HCT116 (cell line): Measurements from ENCODE around the gene CCDC197. TPM values are rescaled to one million over a fixed set of nuclear protein-coding genes. Genes with fewer than 3 reads are reported as not detected.

Experiments
- ATAC-seq: fragments of 200-7000 bp; cut with Tn5 transposase; 2 replicates; pipeline ENCODE4 v1.9.1; 2020; ENCODE audit warnings: mild to moderate bottlenecking, moderate library complexity
- BruUV-seq: library from RNA; stranded (reverse); fragments of 400-500 nt; replicated peaks from 2 replicates; lab custom pipeline; 2021; lab: Mats Ljungman, UMichigan
- CTCF ChIA-PET: fragments of 300-600 bp; sonication (Branson Sonifier 250); formaldehyde crosslinking; loops from one replicate; lab custom pipeline; 2021; ENCODE audit warnings: antibody characterized with exemption; lab: Charles Lee
- POLR2A ChIA-PET: fragments of 300-600, 350-600 bp; sonication (Branson Sonifier 250); formaldehyde crosslinking; loops from one replicate; lab custom pipeline; 2021; ENCODE audit warnings: antibody characterized with exemption; lab: Charles Lee
- RAD21 ChIA-PET, 2 experiments: fragments of 300-600 bp; sonication (Branson Sonifier 250); formaldehyde crosslinking; loops; one replicate each; lab custom pipeline; 2023; ENCODE audit warnings: low total read pairs in 2 of 2; ENCODE audit not compliant: uncharacterized antibody in 2 of 2, unreplicated experiment in 2 of 2, low non-redundant PET in 1 of 2; lab: Charles Lee
- DNase-seq: peaks from one replicate; pipeline ENCODE4 v3.0.0-alpha.2; 2010; ENCODE audit warnings: low read depth, low spot score
- H2AFZ ChIP-seq: fragments of 200-600 bp; shearing (Covaris generic), sonication (generic); 2 replicates; pipeline ENCODE4 v1.6.1; 2017; ENCODE audit warnings: low read depth, mixed run types, mixed read lengths, antibody characterized with exemption, low read length; ENCODE audit not compliant: poor library complexity, severe bottlenecking
- H3K27ac ChIP-seq: 2 replicates; pipeline ENCODE4 v1.5.1; 2012; ENCODE audit warnings: low read depth, low read length
- H3K27me3 ChIP-seq: fragments of 200-600 bp; sonication (generic); 2 replicates; pipeline ENCODE4 v1.6.1; 2016; ENCODE audit warnings: mixed run types, low read length, mixed read lengths; ENCODE audit not compliant: insufficient read depth
- H3K36me3 ChIP-seq, 2 experiments: fragments of 200-500 bp in 1 of 2; fragments of 200-600 bp in 1 of 2; sonication (Bioruptor generic) in 1 of 2; sonication (generic) in 1 of 2; 2 replicates each; pipeline versions ENCODE4 v1.5.1 to v1.6.1; 2014 to 2016; ENCODE audit warnings: low read length in 2 of 2, inconsistent platforms in 1 of 2, mixed read lengths in 1 of 2, mixed run types in 1 of 2; ENCODE audit not compliant: insufficient read depth in 2 of 2, control insufficient read depth in 1 of 2
- H3K4me1 ChIP-seq, 2 experiments: fragments of 200-600 bp in 1 of 2; sonication (generic) in 1 of 2; 2 replicates each; pipeline versions ENCODE4 v1.5.1 to v1.6.1; 2012 to 2017; ENCODE audit warnings: low read length in 2 of 2, inconsistent platforms in 1 of 2, mild to moderate bottlenecking in 1 of 2, mixed read lengths in 1 of 2, mixed run types in 1 of 2, moderate library complexity in 1 of 2; ENCODE audit not compliant: insufficient read depth in 2 of 2, control insufficient read depth in 1 of 2
- H3K4me2 ChIP-seq: fragments of 200-600 bp; sonication (generic); 2 replicates; pipeline ENCODE4 v1.6.1; 2017; ENCODE audit warnings: mixed run types, low read length, mixed read lengths
- H3K4me3 ChIP-seq, 2 experiments: fragments of 200-600 bp in 1 of 2; sonication (generic) in 1 of 2; replicated peaks in 1 of 2; 2 replicates each; pipeline ENCODE4 v1.5.1; 2011 to 2016; ENCODE audit warnings: low read length in 2 of 2, control low read depth in 1 of 2, low read depth in 1 of 2, mild to moderate bottlenecking in 1 of 2, mixed read lengths in 1 of 2, mixed run types in 1 of 2
- H3K79me2 ChIP-seq: fragments of 200-600 bp; sonication (generic); 2 replicates; pipeline ENCODE4 v1.6.1; 2017; ENCODE audit warnings: mild to moderate bottlenecking, mixed run types, low read length, moderate library complexity, mixed read lengths; ENCODE audit not compliant: insufficient read depth
- H3K9ac ChIP-seq: fragments of 200-600 bp; sonication (generic); 2 replicates; pipeline ENCODE4 v1.6.1; 2016; ENCODE audit warnings: low read length, mixed read lengths
- H3K9me2 ChIP-seq: fragments of 200-600 bp; sonication (generic), shearing (Covaris generic); 2 replicates; pipeline ENCODE4 v1.6.1; 2017; ENCODE audit warnings: mixed run types, mild to moderate bottlenecking, moderate library complexity; ENCODE audit not compliant: insufficient read depth
- H3K9me3 ChIP-seq, 2 experiments: fragments of 200-500 bp in 1 of 2; fragments of 200-600 bp in 1 of 2; sonication (Bioruptor generic) in 1 of 2; sonication (generic) in 1 of 2; 2 replicates each; pipeline ENCODE4 v1.6.1; 2014 to 2017; ENCODE audit warnings: low read length in 2 of 2, mixed read lengths in 2 of 2, inconsistent platforms in 1 of 2, low read depth in 1 of 2, mild to moderate bottlenecking in 1 of 2, mixed run types in 1 of 2, moderate library complexity in 1 of 2; ENCODE audit not compliant: control insufficient read depth in 1 of 2, insufficient read depth in 1 of 2
- H4K20me1 ChIP-seq: fragments of 200-600 bp; sonication (generic), shearing (Covaris generic); 2 replicates; pipeline ENCODE4 v1.6.1; 2017; ENCODE audit warnings: mixed run types, mild to moderate bottlenecking, moderate library complexity; ENCODE audit not compliant: insufficient read depth
- ATF3 ChIP-seq: IDR thresholded peaks from 2 replicates; pipeline ENCODE4 v1.6.1; 2012
- CBX3 ChIP-seq: IDR thresholded peaks from 2 replicates; pipeline ENCODE4 v1.6.1; 2012; ENCODE audit warnings: low read depth
- CEBPB ChIP-seq: IDR thresholded peaks from 2 replicates; pipeline ENCODE4 v1.6.1; 2012; ENCODE audit warnings: low read depth
- EGR1 ChIP-seq: IDR thresholded peaks from 2 replicates; pipeline ENCODE4 v1.6.1; 2012; ENCODE audit warnings: low read depth
- ELF1 ChIP-seq: IDR thresholded peaks from 2 replicates; pipeline ENCODE4 v1.6.1; 2012; ENCODE audit warnings: low read depth, borderline replicate concordance
- EZH2 ChIP-seq: fragments of 200-600 bp; sonication (generic); IDR thresholded peaks from 2 replicates; pipeline ENCODE4 v1.6.1; 2017; ENCODE audit warnings: antibody characterized with exemption, mixed run types
- EZH2phosphoT487 ChIP-seq: fragments of 200-600 bp; IDR thresholded peaks from 2 replicates; pipeline ENCODE4 v1.6.1; 2018; ENCODE audit warnings: antibody characterized with exemption, borderline replicate concordance
- MAX ChIP-seq: IDR thresholded peaks from 2 replicates; pipeline ENCODE4 v1.6.1; 2012
- POLR2A ChIP-seq: IDR thresholded peaks from 2 replicates; pipeline ENCODE4 v1.7.0; 2011; ENCODE audit warnings: borderline replicate concordance; ENCODE audit not compliant: insufficient read depth, insufficient read length; ENCODE audit errors: extremely low read depth
- POLR2AphosphoS5 ChIP-seq: IDR thresholded peaks from 2 replicates; pipeline ENCODE4 v1.6.1; 2011; ENCODE audit warnings: mild to moderate bottlenecking, low read depth, low read length, moderate library complexity
- RAD21 ChIP-seq: IDR thresholded peaks from 2 replicates; pipeline ENCODE4 v1.6.1; 2012; ENCODE audit warnings: low read depth, mild to moderate bottlenecking
- REST ChIP-seq: IDR thresholded peaks from 2 replicates; pipeline ENCODE4 v1.6.1; 2012; ENCODE audit warnings: low read depth
- SRF ChIP-seq: IDR thresholded peaks from 2 replicates; pipeline ENCODE4 v1.6.1; 2012; ENCODE audit warnings: low read depth
- TCF7L2 ChIP-seq: IDR thresholded peaks from 2 replicates; pipeline ENCODE4 v1.7.0; 2011; ENCODE audit warnings: borderline replicate concordance, inconsistent platforms; ENCODE audit not compliant: insufficient read depth, insufficient read length; ENCODE audit errors: extremely low read depth
- YY1 ChIP-seq: IDR thresholded peaks from 2 replicates; pipeline ENCODE4 v1.6.1; 2011; ENCODE audit warnings: low read length, low read depth, moderate library complexity, mild to moderate bottlenecking; ENCODE audit not compliant: insufficient replicate concordance; ENCODE audit errors: extremely low read depth
- ZBTB33 ChIP-seq: IDR thresholded peaks from 2 replicates; pipeline ENCODE4 v1.6.1; 2011; ENCODE audit warnings: mild to moderate bottlenecking, low read length, moderate library complexity; ENCODE audit not compliant: insufficient replicate concordance; ENCODE audit errors: extremely low read depth
- ZNF274 ChIP-seq: fragments of 200-500 bp; sonication (Bioruptor generic); IDR thresholded peaks from 2 replicates; pipeline ENCODE4 v1.6.1; 2014; ENCODE audit warnings: mild to moderate bottlenecking, low read depth, low read length, inconsistent platforms
- intact Hi-C: fragments of 100-400 bp; cut with micrococcal nuclease; formaldehyde crosslinking; loops from 2 replicates; pipeline ENCODE4 v1.10.0; 2022
- total RNA-seq: library from RNA; stranded (reverse); gene quantifications from one replicate; pipeline ENCODE4 v1.2.1, GENCODE V29; 2021; ENCODE audit not compliant: unreplicated experiment

Gene CCDC197
- total RNA-seq, 1 experiment from 2014 or later, result not detected

GRCh38 chr14:94001501-94002396 lies 4.6 kb downstream of the CCDC197 start:
- POLR2A ChIA-PET, result no interaction called here
- H3K27me3 ChIP-seq, result no peaks in the 10 kb centered on the region
- CTCF ChIA-PET, result interaction anchor here (0.7 to 10.4 kb wide), 4 partner anchors 11 to 60 kb away, joined by 3 to 121 read pairs (median 4); partner anchors contain the start of gene OTUB2
- BruUV-seq, result no TSS peak
- intact Hi-C loops, result loop anchor here (1.0 to 10.0 kb wide), 2 partner anchors 61 to 347 kb away; no protein-coding TSS in a partner anchor
- peaks cover 0 to 19% of the 10 kb centered on the region in 2 experiments; a peak in 2 of 4 replicates for H3K4me1 ChIP-seq
- no peaks in the 10 kb centered on the region for H3K79me2 ChIP-seq
- RAD21 ChIA-PET, result interaction anchor here (1.1 to 2.2 kb wide), 2 partner anchors 62 kb away, joined by 7 to 11 read pairs; no protein-coding TSS in a partner anchor
- peak overlapping the region; percentile 37 for H3K4me2 ChIP-seq
- no peak overlapping the region for H3K9ac ChIP-seq
- H3K9me3 ChIP-seq, result no peaks in the 10 kb centered on the region
- no peaks in the 10 kb centered on the region for H4K20me1 ChIP-seq
- ATAC-seq, result peak; percentile 92
- H2AFZ ChIP-seq, result no peak overlapping the region
- H3K27ac ChIP-seq, result no peak overlapping the region; the same call in 1 of the 2 replicates
- H3K4me3 ChIP-seq, result no peak overlapping the region
- DNase-seq, result peak; percentile 59
- H3K9me2 ChIP-seq, result no peaks in the 10 kb centered on the region
- H3K36me3 ChIP-seq, result no peaks in the 10 kb centered on the region
- TF ChIP-seq CBX3, result no peak
- TF ChIP-seq TCF7L2, result no peak
- TF ChIP-seq ATF3, result no peak
- TF ChIP-seq ZBTB33, result no peak
- no peak for TF ChIP-seq ZNF274
- no peak for TF ChIP-seq POLR2A
- TF ChIP-seq EGR1, result no peak
- no peak for TF ChIP-seq EZH2phosphoT487
- no peak for TF ChIP-seq ELF1
- TF ChIP-seq RAD21, result peak; percentile 92
- TF ChIP-seq EZH2, result no peak
- TF ChIP-seq MAX, result no peak
- TF ChIP-seq CEBPB, result no peak
- TF ChIP-seq POLR2AphosphoS5, result no peak
- no peak for TF ChIP-seq SRF
- peak; percentile 28 for TF ChIP-seq YY1
- no peak for TF ChIP-seq REST
